SK-N-SH treated with all-trans-retinoic acid at 6 μM for 48 hours (cell line): ENCODE data around the gene SPATA6L.

Source experiments
- ATAC-seq: fragments of 200-7000 bp; cut with Tn5 transposase; 3 replicates; pipeline ENCODE4 v1.9.1; 2020; ENCODE audit warnings: mild to moderate bottlenecking, moderate library complexity
- ARNTL ChIP-seq: fragments of 450-650 bp; formaldehyde crosslinking; IDR thresholded peaks from 2 replicates; pipeline ENCODE4 v1.5.0; 2020; ENCODE audit warnings: low read depth, mild to moderate bottlenecking, moderate library complexity, borderline replicate concordance
- BACH2 ChIP-seq: fragments of 250-450 bp; sonication (Bioruptor Pico); IDR thresholded peaks from 2 replicates; pipeline ENCODE4 v1.9.0; 2021; ENCODE audit warnings: mild to moderate bottlenecking, borderline replicate concordance
- CREB5 ChIP-seq: fragments of 250-450 bp; sonication (Bioruptor Pico); IDR thresholded peaks from 2 replicates; pipeline ENCODE4 v1.5.1; 2020; ENCODE audit warnings: low read depth, mild to moderate bottlenecking, moderate library complexity
- CSDC2 ChIP-seq: fragments of 250-450 bp; sonication (Bioruptor Pico); IDR thresholded peaks from 2 replicates; pipeline ENCODE4 v1.5.0; 2020; ENCODE audit warnings: mild to moderate bottlenecking, moderate library complexity
- CSRNP3 ChIP-seq: fragments of 250-450 bp; sonication (Bioruptor Pico); IDR thresholded peaks from 2 replicates; pipeline ENCODE4 v1.5.1; 2021; ENCODE audit warnings: mild to moderate bottlenecking, moderate library complexity
- GLIS3 ChIP-seq: fragments of 250-450 bp; sonication (Bioruptor Pico); IDR thresholded peaks from 2 replicates; pipeline ENCODE4 v1.5.0; 2020; ENCODE audit warnings: mild to moderate bottlenecking, moderate library complexity
- ISL1 ChIP-seq: fragments of 250-450 bp; sonication (Bioruptor Pico); IDR thresholded peaks from 2 replicates; pipeline ENCODE4 v2.1.2; 2022; ENCODE audit warnings: mild to moderate bottlenecking, moderate library complexity
- OSR1 ChIP-seq: fragments of 250-450 bp; sonication (Bioruptor Pico); IDR thresholded peaks from 2 replicates; pipeline ENCODE4 v1.8.0; 2022; ENCODE audit warnings: moderate library complexity, mild to moderate bottlenecking, inconsistent platforms
- PATZ1 ChIP-seq: fragments of 250-450 bp; sonication (Bioruptor Pico); IDR thresholded peaks from 2 replicates; pipeline ENCODE4 v1.8.0; 2020; ENCODE audit warnings: mild to moderate bottlenecking, moderate library complexity, borderline replicate concordance
- POU6F1 ChIP-seq: fragments of 250-450 bp; sonication (Bioruptor Pico); IDR thresholded peaks from 2 replicates; pipeline ENCODE4 v1.8.0; 2021; ENCODE audit warnings: low read depth, mild to moderate bottlenecking, moderate library complexity, borderline replicate concordance
- PPARA ChIP-seq: fragments of 250-450 bp; sonication (Bioruptor Pico); IDR thresholded peaks from 2 replicates; pipeline ENCODE4 v1.5.0; 2020; ENCODE audit warnings: mild to moderate bottlenecking, borderline replicate concordance
- RARB ChIP-seq: fragments of 250-450 bp; sonication (Bioruptor Pico); IDR thresholded peaks from 2 replicates; pipeline ENCODE4 v1.8.0; 2021; ENCODE audit warnings: mild to moderate bottlenecking, moderate library complexity
- SNAI2 ChIP-seq: fragments of 250-450 bp; sonication (Bioruptor Pico); IDR thresholded peaks from 2 replicates; pipeline ENCODE4 v1.5.0; 2020; ENCODE audit warnings: mild to moderate bottlenecking, moderate library complexity
- TSHZ2 ChIP-seq: fragments of 250-450 bp; sonication (Bioruptor Pico); IDR thresholded peaks from 2 replicates; pipeline ENCODE4 v1.5.0; 2020; ENCODE audit warnings: mild to moderate bottlenecking, moderate library complexity
- ZFP3 ChIP-seq: fragments of 250-450 bp; sonication (Bioruptor Pico); IDR thresholded peaks from 2 replicates; pipeline ENCODE4 v1.5.0; 2020; ENCODE audit warnings: mild to moderate bottlenecking, moderate library complexity
- ZFP30 ChIP-seq: fragments of 450-650 bp; formaldehyde crosslinking; IDR thresholded peaks from 2 replicates; pipeline ENCODE4 v1.5.0; 2022; ENCODE audit warnings: mild to moderate bottlenecking, moderate library complexity
- ZNF70 ChIP-seq: fragments of 450-650 bp; formaldehyde crosslinking; IDR thresholded peaks from 2 replicates; pipeline ENCODE4 v1.5.0; 2020; ENCODE audit warnings: mild to moderate bottlenecking, moderate library complexity
- ZNF8 ChIP-seq: fragments of 450-650 bp; formaldehyde crosslinking; IDR thresholded peaks from 2 replicates; pipeline ENCODE4 v1.5.0; 2020; ENCODE audit warnings: mild to moderate bottlenecking, moderate library complexity

The SPATA6L gene

GRCh38 chr9:4700091-4700490, 33.8 kb upstream of the SPATA6L start:
- ATAC-seq, result no peak
- TF ChIP-seq ZNF70 (no peak), ZNF8 (CRISPR knock-in tag) (no peak)

- no peak for ATAC-seq
- no peak for TF ChIP-seq SNAI2
- no peak for TF ChIP-seq ZNF8 (CRISPR knock-in tag)
- TF ChIP-seq ZNF70, result no peak
- TF ChIP-seq CREB5 (CRISPR knock-in tag), result no peak
- no peak for TF ChIP-seq GLIS3
- no peak for TF ChIP-seq ARNTL (CRISPR knock-in tag)
- TF ChIP-seq POU6F1 (CRISPR knock-in tag), result no peak
- TF ChIP-seq ISL1 (CRISPR knock-in tag), result no peak
- TF ChIP-seq TSHZ2 (CRISPR knock-in tag), result no peak
- no peak for TF ChIP-seq RARB (CRISPR knock-in tag)
- no peak for TF ChIP-seq OSR1 (CRISPR knock-in tag)
- no peak for TF ChIP-seq PATZ1
- no peak for TF ChIP-seq ZFP30 (CRISPR knock-in tag)
- TF ChIP-seq ZFP3 (CRISPR knock-in tag), result no peak
Measured at GRCh38 chr9:4691795-4692194, 25.5 kb upstream of the SPATA6L start.

GRCh38 chr9:4690144-4690543, 23.9 kb upstream of the SPATA6L start:
- no peak for ATAC-seq

GRCh38 chr9:4689687-4690104, 23.4 kb upstream of the SPATA6L start:
- no peak for ATAC-seq
- TF ChIP-seq ZFP3 (CRISPR knock-in tag), result no peak
- TF ChIP-seq PPARA (CRISPR knock-in tag), result no peak
- TF ChIP-seq CSDC2 (CRISPR knock-in tag), result no peak
- TF ChIP-seq ZFP30 (CRISPR knock-in tag), result no peak
- no peak for TF ChIP-seq POU6F1 (CRISPR knock-in tag)
- no peak for TF ChIP-seq ISL1 (CRISPR knock-in tag)
- TF ChIP-seq CREB5 (CRISPR knock-in tag), result no peak
- TF ChIP-seq ZNF70, result no peak
- TF ChIP-seq GLIS3, result no peak
- TF ChIP-seq BACH2, result no peak
- TF ChIP-seq CSRNP3 (CRISPR knock-in tag), result no peak

More at GRCh38 chr9:4690144-4690543, 23.9 kb upstream of the SPATA6L start:
- no peak for TF ChIP-seq PATZ1
- TF ChIP-seq ARNTL (CRISPR knock-in tag), result no peak
- no peak for TF ChIP-seq PPARA (CRISPR knock-in tag)
